Activated CD4-positive, alpha-beta T cell treated with anti-CD3 and anti-CD28 coated beads, Interleukin-10, Interleukin-2, amounts not matched to agents 100 ng/mL and 50 ng/mL, durations not matched to agents 16 hours and 8 hours (primary cell): ENCODE measurements around the gene POLK.
"Not testable (repeated sequence)": the region's sequence is repeated elsewhere in the genome, so short reads cannot be mapped to it uniquely, and the experiment has no call there.

Experiments
- DNase-seq: peaks from one replicate; pipeline ENCODE4 v3.0.0-alpha.2; 2020

POLK gene

DNA sequence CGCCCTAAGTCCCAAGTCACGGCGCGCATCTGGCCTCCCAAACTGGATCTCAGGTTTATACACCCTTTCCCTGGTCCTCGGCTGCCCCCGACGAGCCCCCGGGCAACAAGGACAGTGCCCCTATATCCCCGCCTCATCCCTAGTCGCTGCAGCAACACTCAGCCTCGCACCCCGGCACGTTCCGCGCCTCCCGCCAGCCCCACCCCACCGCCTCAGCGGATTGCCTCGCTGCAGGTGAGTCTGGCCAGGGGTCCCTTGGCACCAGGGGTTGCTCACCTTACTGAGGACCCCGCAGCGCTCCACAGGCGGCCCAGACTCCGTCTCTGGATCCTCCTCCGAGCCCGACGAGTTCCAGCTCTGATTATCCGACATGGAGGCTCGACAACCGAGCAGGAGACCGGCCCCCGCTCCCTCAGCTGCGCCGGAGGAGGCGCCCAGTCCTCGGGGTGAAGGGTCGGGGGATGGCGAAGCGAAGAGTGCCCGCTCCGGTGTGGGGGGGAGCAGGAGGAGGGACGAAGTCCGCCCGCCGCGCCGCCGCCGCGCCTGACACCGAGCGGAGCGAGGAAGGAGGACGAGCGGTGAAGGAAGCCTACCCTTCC lies 756 bp upstream of the POLK start:
- peak; percentile 43 for DNase-seq

DNA sequence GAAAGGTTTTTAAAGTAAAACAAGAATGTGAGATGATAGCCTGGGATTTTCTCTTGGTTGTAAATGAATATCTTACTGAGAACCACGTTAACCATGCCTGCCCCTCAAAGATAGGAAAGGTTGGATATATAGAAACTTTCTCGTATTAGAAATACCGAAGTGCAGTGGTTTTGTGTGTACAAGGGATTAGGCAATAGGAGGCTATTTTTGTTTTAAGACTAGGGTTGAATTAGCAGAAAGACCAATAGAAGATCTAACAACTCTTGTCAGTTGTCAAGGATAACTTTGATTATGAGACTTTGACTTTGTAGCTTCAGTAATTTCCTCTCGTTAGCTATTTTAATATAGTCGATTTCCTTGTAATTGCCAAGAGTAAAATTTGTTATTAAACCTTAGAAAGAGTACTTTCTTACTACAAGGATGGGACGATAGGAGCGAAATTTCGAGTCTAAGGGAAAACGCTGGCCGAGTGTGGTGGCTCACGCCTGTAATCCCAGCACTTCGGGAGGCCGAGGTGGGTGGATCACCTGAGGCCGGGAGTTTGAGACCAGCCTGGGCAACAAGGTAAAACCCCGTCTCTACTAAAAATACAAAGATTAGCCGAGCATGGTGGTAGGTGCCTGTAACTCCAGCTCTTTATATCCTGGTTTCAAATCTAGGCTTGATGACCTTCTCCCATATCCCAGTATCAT lies 838 bp downstream of the POLK start:
- no peak for DNase-seq

DNA sequence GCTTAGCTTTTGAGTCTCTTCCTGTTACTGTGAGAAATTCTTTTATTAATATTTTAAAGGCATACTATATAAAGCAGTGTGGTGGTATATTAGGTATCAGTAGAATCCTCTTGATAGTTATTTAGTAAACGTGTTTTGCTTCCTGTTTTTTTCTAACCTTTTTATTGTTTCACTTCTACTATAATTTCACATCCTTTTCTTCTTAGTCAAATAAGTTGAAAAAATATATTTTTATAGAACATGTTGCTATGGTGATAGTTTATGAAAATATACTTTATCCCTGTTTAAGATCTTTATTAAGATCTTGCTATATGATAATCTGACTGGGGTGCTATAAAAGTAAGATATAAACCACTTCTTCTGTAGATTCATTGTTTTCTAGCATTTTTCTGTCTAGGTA lies 2.1 kb downstream of the POLK start:
- no peak for DNase-seq

DNA sequence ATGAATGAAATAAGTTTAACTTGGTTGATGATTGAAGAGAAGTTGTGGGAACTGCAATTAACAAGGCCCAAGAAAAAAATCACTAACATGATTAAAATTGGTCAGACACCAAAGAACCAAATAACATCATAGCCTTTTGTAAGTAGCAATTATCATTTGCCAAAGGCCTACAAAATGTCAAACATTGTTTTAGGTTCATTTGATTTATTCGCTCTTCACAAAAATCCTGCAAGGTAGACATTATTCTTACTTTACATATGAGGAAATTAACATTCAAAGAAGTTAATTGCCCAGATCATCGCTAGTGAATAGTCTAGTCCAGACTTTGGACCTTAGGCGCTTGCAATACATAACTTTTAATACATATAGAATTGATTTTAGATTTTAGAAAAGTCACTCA lies 2.6 kb downstream of the POLK start:
- DNase-seq: no peak

DNA sequence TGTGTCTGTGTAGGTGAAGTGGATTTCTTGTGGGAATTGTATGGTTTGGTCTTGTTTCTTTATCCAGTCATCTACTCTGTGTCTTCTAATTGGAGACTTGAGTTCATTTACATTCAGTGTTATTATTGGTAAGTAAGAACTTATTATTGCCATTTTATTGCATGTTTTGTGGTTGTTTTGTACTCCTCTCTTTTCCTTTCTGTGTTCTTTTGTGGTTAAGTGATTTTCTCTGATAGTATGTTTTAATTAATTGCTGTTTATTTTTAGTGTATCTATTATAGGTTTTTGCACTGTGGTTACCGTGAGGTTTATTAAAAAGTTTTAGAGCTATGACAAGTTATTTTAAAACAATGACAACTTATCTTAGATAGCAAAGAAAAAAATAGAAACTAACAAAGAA lies 8.1 kb downstream of the POLK start:
- DNase-seq: no peak

DNA sequence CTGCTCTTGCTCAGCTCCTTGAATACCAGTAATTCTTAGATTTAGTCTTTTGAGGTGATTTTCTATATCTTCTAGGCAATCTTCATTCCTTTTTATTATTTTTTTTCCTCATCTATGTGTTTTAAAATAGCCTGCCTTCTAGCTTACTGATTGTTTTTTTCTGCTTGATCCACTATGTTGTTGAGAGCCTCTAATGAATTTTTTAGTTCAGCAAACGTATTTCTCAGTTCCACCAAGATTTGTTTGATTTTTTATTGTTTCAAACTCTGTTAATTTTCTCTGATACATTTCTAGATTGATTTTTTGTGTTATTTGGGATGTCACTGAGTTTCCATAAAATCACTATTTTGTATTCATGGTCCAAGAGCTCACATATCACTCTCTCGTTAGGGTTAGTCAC lies 9.5 kb downstream of the POLK start:
- DNase-seq: no peak

DNA sequence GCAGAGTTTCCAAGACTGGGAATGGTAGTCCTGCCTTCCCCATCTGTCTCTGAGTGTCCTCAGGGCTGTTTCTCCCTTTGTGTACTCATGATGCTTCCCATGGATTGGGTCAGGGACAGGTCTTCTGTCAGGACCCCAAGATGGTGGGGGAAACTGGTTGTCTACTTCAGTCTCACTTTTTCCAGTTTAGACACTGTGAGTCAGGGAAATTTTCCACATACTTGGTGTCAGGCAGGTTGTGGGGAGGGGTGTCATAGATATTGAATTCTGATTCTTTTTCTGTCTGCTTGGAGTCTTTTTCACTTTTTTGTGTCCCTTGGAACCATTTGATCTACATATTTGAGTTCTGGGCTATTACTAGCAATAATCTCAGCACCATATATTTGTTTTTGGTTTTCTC lies 10.3 kb downstream of the POLK start:
- no peak for DNase-seq

DNA sequence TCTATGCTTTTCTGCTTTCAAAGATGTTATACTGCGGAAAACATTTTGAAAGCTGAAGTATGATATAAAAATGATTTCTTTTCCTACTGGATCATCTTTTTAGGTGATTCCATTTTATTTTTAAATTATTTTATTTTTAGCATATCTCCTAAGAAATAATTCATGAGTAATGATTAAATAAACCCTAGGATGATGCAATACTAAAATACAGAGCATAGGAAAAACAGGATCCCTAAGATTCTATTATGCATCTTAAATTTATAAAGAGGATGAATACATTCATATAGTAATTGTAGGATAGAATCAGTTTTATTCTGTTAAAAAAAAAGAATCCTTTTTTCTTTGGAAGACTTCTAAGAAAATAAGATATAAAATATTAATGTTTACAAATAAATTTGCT lies 10.9 kb downstream of the POLK start:
- no peak for DNase-seq

DNA sequence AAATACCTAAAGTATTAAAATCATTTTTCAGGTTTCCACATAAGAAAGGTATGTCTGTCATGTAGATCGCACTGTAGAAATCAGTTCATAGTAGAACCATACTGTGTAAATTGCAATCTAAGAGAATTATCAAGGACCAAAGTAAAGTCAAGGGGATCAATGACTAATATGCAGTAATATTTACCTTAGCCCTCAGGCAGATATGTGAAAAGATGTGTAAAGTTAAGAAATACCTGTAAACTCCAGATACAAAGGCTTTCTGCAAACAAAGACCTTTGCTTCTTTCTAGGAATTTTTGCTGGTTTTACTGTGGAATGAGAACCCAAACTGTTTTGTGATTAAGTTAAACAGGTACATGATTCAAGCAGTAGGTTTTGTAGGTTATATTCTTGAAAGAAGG lies 11.6 kb downstream of the POLK start:
- DNase-seq: no peak

DNA sequence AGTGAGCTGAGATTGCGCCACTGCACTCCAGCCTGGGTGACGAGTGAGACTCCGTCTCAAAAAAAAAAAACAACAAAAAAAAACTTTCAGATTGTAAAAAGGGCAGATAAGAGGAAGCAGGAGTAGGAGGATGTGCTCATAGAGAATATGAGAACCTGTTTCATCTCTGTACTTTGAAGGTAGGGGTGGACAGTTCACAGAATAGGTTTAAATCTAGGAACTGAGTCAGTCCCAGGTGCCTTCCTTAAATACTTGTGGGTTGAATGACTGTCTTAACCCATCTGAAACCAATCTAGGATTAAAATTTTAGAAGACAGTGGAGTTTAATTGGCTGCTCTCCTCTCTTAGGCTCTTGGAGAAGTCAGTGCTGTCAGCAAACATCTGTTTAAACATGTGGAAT lies 12.4 kb downstream of the POLK start:
- DNase-seq: peak; percentile 55

DNA sequence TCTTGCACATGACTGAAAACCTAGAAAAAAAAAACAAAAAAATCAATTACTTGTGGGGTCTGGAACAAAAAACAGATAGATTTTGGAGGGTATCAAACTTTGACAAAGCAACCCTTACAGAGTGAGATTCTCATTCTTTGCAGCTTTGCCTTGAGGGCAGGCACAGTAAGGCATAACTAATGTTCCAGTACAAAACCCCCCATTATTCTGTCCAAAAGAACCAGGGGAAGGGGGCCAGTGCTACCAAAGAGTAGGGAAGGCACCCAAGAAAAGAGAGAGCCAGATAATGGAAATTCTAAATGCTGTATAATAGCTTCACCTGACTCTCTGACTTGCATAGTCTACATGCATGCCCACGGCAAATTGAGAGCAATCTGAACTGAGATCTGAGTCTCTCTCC lies 12.9 kb downstream of the POLK start:
- DNase-seq: no peak

DNA sequence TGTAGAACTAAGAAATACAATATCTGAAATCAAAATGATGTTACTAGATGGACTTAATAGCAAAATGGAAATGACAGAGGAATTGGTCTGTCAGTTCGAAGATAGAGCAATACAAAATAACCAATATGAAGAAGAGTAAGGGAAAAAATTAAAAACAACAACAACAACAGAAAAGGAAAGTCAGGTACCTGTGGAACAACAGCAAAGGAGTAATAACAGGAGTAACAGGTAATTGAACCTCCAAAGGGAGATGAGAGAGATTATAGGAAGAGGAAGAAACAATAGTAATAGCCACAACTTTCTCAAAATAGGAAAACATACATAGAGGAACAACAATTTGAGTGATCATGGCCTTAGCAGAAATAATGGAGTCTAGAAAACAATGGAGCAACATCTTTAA lies 13.7 kb downstream of the POLK start:
- no peak for DNase-seq

DNA sequence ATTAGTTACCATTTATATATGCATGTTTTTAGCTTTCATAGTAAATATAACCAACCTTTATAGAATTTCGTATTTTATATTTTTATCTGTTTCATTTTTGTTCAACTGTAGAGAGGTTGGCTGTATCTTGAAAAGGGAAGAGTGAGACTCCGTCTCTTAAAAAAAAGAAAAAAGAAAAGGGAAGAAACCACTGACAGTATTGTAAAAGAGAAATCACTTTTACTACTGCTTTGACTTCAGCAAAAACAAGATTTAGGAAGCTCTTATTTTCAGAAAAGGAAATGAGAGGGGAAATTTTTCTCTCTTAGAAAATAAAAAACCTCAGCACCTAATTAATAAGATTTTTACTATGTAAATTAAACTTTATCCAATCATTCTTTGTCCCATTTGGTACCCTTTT lies 14.4 kb downstream of the POLK start:
- DNase-seq: no peak

DNA sequence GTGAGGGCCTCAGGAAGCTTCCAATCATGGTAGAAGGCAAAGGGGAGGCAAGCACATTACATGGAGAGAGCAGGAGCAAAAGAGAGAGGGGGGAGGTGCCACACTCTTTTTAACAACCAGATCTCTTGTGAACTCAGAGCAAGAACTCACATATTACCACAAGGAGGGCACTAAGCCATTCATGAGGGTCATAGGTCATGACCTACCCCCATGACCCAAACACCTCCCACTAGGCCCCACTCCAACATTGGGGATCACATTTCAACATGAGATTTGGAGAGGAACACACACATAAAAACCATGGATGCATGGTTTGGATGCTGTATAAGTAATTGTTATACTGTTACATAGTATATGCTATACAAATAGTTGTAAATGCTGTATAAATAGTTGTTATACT lies 17.5 kb downstream of the POLK start:
- no peak for DNase-seq

DNA sequence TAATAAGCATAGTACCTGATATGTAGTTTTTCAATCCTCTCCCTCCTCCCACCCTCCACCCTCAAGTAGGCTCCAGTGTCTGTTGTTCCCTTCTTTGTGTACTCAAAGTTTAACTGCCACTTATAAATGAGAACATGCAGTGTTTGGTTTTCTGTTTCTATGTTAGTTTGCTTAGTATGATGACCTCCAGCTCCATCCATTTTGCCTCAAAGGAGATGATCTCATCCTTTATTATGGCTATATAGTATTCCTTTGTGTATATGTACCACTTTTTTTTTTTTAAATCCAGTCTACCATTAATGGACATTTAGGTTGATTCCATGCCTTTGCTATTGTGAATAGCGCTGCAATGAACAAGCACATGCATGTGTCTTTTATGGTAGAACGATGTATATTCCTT lies 20.5 kb downstream of the POLK start:
- DNase-seq: no peak

DNA sequence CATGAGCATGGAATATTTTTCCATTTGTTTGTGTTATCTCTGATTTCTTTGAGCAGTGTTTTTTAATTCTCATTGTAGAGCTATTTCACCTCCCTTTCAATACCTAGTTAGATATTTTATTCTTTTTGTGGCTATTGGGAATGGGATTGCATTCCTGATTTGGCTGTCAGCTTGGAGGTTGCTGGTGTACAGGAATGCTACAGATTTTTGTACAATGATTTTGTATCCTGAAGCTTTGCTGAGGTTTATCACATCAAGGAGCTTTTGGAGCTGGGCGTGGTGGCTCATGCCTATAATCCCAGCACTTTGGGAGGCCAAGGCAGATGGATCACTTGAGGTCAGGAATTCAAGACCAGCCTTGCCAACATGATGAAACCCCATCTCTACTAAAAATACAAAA lies 22.0 kb downstream of the POLK start:
- DNase-seq: not testable (repeated sequence)

DNA sequence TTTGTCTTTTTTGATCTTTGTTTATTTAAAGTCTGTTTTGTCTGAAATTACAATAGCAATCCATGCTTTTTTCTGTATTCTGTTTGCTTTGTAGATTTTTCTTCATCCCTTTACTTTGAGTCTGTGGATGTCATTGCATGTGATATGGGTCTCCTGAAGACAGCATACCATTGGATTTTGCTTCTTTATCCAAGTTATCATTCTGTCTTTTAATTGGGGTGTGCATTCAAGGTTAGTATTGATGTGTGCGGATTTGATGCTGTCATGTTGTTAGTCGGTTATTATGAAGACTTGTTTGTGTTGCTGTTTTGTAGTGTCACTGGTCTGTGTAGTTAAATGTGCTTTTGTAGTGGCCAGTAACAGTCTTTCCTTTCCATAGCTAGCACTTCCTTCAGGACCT lies 23.0 kb downstream of the POLK start:
- DNase-seq: no peak

DNA sequence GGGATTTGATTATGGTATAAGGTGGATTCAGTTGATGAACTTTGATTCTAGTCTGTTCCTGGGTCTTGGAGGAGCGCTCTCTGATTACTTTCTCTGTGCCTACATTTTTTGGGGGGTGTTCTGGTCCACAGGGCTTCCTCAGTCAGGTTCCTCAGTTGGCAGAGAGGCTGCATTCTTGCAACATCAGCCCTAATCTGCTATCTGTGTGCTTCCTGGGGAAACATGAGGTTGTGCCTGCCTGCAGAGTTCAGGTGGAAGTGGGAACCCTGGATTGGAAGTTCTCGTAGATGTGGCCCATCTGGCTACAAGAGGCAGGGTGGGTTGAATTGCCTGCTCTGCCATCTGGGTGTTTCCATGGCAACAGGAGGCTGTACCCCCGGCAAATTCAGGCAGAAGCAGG lies 24.5 kb downstream of the POLK start:
- DNase-seq: no peak

DNA sequence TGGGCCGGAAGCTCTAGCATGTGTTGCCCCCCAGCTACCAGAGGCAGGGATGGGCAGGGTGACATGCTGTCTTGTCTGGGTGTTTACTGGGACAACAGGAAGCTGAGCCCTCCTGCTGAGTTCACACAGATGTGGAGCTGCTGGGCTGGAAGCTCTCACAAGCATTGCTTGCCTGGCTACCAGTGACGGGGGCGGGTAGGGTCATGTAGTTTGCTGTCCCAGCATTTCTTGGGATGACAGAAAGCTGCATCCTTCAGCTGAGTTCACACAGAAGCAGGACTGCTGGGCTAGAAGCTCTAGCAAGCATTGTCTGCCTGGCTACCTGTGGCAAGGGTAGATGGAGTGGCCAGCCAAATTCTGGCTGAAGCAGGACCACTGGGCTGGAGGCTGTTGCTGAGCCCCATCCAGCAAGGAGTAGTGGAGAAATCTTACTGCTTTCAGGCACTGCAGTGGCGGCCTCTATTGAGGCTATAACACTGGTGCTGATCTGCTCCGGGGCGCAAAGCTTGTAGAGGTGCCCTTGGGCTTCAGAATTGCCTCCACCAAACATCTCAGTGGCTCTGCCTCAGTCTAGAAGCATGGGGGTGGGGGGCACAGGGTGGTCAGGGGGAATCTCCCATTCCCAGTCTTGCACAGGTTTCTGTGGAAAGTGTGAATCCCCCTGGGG lies 25.1 kb downstream of the POLK start:
- DNase-seq: no peak

DNA sequence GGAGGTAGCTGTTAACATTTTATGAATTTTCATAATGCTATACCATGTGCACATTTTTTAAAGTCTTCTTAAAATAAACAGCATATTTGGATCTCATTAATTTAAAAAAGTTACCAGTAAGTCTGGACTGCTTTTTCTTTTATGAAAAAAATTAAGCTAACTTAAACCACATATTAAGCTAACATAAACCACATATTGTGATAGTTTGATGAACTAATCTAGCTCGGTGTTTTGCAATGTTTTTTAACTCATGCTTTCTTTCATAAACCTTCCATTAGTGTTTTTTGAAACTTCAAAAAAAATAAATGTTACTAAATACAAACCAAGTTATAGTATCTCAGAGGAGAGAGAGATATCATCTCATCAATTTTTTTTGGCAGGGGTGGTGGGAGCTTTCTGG lies 26.5 kb downstream of the POLK start:
- DNase-seq: no peak

DNA sequence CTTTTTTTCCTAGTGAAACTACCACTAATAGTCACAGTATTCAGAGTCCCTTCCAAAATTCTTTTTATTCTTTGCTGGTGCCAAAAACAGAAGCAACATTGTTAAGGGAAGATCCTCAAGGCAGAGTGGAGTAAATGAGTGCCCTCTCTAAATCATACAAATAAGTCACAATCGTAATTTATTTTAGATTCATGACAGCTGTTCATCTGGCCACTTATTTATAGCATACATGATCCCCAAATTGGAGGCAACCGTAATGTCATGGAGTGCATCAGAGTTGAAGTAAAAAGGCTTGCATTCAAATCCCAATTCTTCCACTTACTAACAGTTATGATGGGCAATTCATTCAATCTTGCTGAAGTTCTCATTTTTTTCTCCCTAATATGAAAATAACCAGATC lies 33.4 kb downstream of the POLK start:
- DNase-seq: no peak

DNA sequence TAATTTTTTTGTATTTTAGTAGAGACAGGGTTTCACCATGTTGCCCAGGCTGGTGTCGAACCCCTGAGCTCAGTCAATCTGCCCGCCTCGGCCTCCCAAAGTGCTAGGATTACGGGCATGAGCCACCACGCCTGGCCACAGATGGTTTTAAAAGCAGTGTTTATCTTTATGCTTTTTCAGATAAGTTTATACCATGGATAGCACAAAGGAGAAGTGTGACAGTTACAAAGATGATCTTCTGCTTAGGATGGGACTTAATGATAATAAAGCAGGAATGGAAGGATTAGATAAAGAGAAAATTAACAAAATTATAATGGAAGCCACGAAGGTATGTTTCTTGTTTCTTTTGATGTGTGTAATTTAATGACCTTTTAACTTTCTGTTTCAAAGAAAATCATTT lies 35.1 kb downstream of the POLK start:
- no peak for DNase-seq

DNA sequence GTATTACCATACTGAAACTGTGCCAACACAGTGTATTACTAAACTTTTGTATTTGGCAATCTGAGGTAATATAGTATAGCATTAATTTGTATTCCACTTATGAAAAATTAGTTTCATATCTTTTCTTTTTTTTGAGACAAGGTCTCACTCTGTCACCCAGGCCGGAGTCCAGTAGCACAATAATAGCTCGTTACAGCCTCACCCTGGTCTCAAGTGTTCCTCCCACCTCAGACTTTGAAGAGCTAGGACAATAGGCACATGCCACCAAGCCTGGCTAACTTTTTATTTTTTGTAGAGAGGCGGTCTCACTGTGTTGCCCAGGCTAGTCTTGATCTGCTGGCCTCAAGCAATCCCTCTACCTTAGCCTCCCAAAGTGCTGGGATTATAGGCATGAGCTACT lies 36.1 kb downstream of the POLK start:
- no peak for DNase-seq

DNA sequence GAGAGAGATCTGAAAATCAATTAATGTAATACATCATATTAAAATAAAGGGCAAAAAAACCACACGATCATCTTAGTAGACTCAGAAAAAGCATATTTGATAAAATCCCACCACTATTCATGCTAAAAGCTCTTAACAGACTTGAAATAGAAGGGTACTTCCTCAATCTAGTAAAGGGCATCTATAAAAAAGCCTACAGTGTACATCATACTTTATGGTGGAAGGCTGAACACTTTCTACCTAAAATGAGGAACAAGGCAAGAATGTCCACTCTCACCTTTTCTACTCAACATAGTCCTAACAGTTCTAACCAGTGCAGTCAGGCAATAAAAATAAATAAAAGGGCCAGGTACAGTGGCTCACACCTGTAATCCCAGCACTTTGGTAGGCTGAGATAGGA lies 38.9 kb downstream of the POLK start:
- DNase-seq: no peak

DNA sequence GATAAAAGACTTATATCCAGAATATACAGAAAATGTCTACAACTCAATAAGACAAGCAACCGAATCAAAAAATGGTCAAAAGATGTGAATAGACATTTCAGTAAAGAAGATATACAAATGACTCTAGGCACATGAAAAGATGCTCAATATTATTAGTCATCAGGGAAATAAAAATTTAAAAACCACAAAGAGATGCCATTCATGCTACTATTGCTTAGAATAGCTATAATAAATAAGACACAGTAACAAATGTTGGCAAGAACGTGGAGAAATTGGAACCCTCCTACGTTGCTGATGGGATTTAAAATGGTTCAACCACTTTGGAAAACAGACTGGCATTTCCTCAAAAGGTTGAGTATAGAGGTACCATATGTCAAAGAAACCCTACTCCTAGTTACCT lies 39.8 kb downstream of the POLK start:
- no peak for DNase-seq
